ENCODE results near the gene OR10H4. TPM values are rescaled to one million over a fixed set of nuclear protein-coding genes. Genes with fewer than 3 reads are reported as not detected.
"Not testable (repeated sequence)": the region's sequence is repeated elsewhere in the genome, so short reads cannot be mapped to it uniquely, and the experiment has no call there.

OR10H4 gene
- total RNA-seq, 1 donor from 2014 or later = not detected

GRCh38 chr19:15976836-15977689 lies 28.3 kb downstream of the OR10H4 start:
- Mint-ChIP-seq H3K9me3 (peaks cover 57% of the 10 kb centered on the region), H3K36me3 (no peaks in the 10 kb centered on the region), H3K27me3 (ENCODE audit: low read depth) (no peaks in the 10 kb centered on the region), H3K4me3 (no peak overlapping the region), H3K4me1 (no peaks in the 10 kb centered on the region), H3K27ac (no peak overlapping the region)
- no peak for TF ChIP-seq CTCF (IDR thresholded peaks at IDR 0.05; ENCODE audit: unreplicated experiment)
- no peak for DNase-seq (ENCODE audit: low spot score in 2 of 2, unreplicated experiment in 2 of 2)

- no peaks in the 10 kb centered on the region for H3K36me3 Mint-ChIP-seq
- no peaks in the 10 kb centered on the region for H3K4me1 Mint-ChIP-seq
- no peaks in the 10 kb centered on the region for H3K27me3 Mint-ChIP-seq (ENCODE audit: low read depth)
- H3K4me3 Mint-ChIP-seq = no peak overlapping the region
- H3K9me3 Mint-ChIP-seq = peaks cover 52% of the 10 kb centered on the region
- no peak for TF ChIP-seq CTCF (IDR thresholded peaks at IDR 0.05; ENCODE audit: unreplicated experiment)
- no peak for DNase-seq (ENCODE audit: low spot score in 2 of 2, unreplicated experiment in 2 of 2)
- H3K27ac Mint-ChIP-seq = no peak overlapping the region
Measured at GRCh38 chr19:15977690-15978089, 28.9 kb downstream of the OR10H4 start.

GRCh38 chr19:15979293-15979692 lies 30.5 kb downstream of the OR10H4 start:
- Mint-ChIP-seq H3K4me3 (no peak overlapping the region), H3K9me3 (peaks cover 58% of the 10 kb centered on the region), H3K36me3 (no peaks in the 10 kb centered on the region), H3K4me1 (no peaks in the 10 kb centered on the region), H3K27me3 (ENCODE audit: low read depth) (no peaks in the 10 kb centered on the region), H3K27ac (no peak overlapping the region)
- no peak for TF ChIP-seq CTCF (IDR thresholded peaks at IDR 0.05; ENCODE audit: unreplicated experiment)
- DNase-seq (ENCODE audit: low spot score in 2 of 2, unreplicated experiment in 2 of 2) = no peak

- not testable (repeated sequence) for H3K27me3 Mint-ChIP-seq (ENCODE audit: low read depth); H3K27ac Mint-ChIP-seq; H3K36me3 Mint-ChIP-seq; H3K4me1 Mint-ChIP-seq; DNase-seq (ENCODE audit: low spot score in 2 of 2, unreplicated experiment in 2 of 2); H3K4me3 Mint-ChIP-seq
- H3K9me3 Mint-ChIP-seq = peaks cover 68% of the 10 kb centered on the region
Measured at GRCh38 chr19:15985831-15986230, 37.0 kb downstream of the OR10H4 start.

GRCh38 chr19:15986701-15987100 lies 37.9 kb downstream of the OR10H4 start:
- no peaks in the 10 kb centered on the region for H3K27me3 Mint-ChIP-seq (ENCODE audit: low read depth)
- H3K36me3 Mint-ChIP-seq = peaks cover 1% of the 10 kb centered on the region
- H3K4me1 Mint-ChIP-seq = no peaks in the 10 kb centered on the region
- TF ChIP-seq CTCF (IDR thresholded peaks at IDR 0.05; ENCODE audit: unreplicated experiment) = no peak
- no peak overlapping the region for H3K4me3 Mint-ChIP-seq
- H3K9me3 Mint-ChIP-seq = peaks cover 71% of the 10 kb centered on the region
- no peak overlapping the region for H3K27ac Mint-ChIP-seq
- DNase-seq (ENCODE audit: low spot score in 2 of 2, unreplicated experiment in 2 of 2) = no peak

- Mint-ChIP-seq H3K4me1 (no peaks in the 10 kb centered on the region), H3K27me3 (ENCODE audit: low read depth) (no peaks in the 10 kb centered on the region), H3K27ac (no peak overlapping the region), H3K36me3 (peaks cover 1% of the 10 kb centered on the region), H3K4me3 (no peak overlapping the region), H3K9me3 (peaks cover 76% of the 10 kb centered on the region)
- no peak for DNase-seq (ENCODE audit: low spot score in 2 of 2, unreplicated experiment in 2 of 2)
- TF ChIP-seq CTCF (IDR thresholded peaks at IDR 0.05; ENCODE audit: unreplicated experiment) = no peak
Measured at GRCh38 chr19:15989889-15990288, 41.1 kb downstream of the OR10H4 start.

All from mesothelial cell of epicardium (in vitro differentiated cells).